Activated CD8-positive, alpha-beta memory T cell treated with anti-CD3 and anti-CD28 coated beads, Interleukin-2, amount 10 ng/mL, durations not matched to agents 7 days and 5 days (primary cell): ENCODE data around the gene DND1. TPM values are rescaled to one million over a fixed set of nuclear protein-coding genes. Genes with fewer than 3 reads are reported as not detected.
"Not testable (repeated sequence)": the region's sequence is repeated elsewhere in the genome, so short reads cannot be mapped to it uniquely, and the experiment has no call there.

ENCODE experiments used
- ATAC-seq: fragments of 150-1000 bp; cut with Tn5 transposase; one replicate; pipeline ENCODE4 v1.10.0; 2021; ENCODE audit warnings: moderate library complexity
- CTCF ChIA-PET: fragments of 350-600 bp; sonication (Branson Sonifier 250); formaldehyde crosslinking; loops from one replicate; lab custom pipeline; 2021; ENCODE audit warnings: antibody characterized with exemption; lab: Charles Lee
- DNase-seq: peaks from one replicate; pipeline ENCODE4 v3.0.0-alpha.2; 2020
- H3K27ac Mint-ChIP-seq: one replicate; pipeline ENCODE4 v1.8.0; 2021; ENCODE audit warnings: mild to moderate bottlenecking, mixed read lengths
- H3K27me3 Mint-ChIP-seq: one replicate; pipeline ENCODE4 v1.8.0; 2021; ENCODE audit warnings: mixed read lengths
- H3K36me3 Mint-ChIP-seq: one replicate; pipeline ENCODE4 v1.8.0; 2021; ENCODE audit warnings: mild to moderate bottlenecking, mixed read lengths
- H3K4me1 Mint-ChIP-seq: one replicate; pipeline ENCODE4 v1.8.0; 2021; ENCODE audit warnings: mixed read lengths
- H3K4me3 Mint-ChIP-seq: one replicate; pipeline ENCODE4 v1.8.0; 2021; ENCODE audit warnings: mild to moderate bottlenecking, moderate library complexity, mixed read lengths
- H3K9me3 Mint-ChIP-seq: one replicate; pipeline ENCODE4 v1.8.0; 2022; ENCODE audit warnings: low read depth, mixed read lengths
- total RNA-seq, 2 experiments: library from RNA; stranded (reverse); gene quantifications; one replicate each; pipeline ENCODE4 v1.2.3, GENCODE V29; 2021

Gene DND1
- total RNA-seq, 2 experiments from 2014 or later: 2.8 to 2.9 TPM

DNA sequence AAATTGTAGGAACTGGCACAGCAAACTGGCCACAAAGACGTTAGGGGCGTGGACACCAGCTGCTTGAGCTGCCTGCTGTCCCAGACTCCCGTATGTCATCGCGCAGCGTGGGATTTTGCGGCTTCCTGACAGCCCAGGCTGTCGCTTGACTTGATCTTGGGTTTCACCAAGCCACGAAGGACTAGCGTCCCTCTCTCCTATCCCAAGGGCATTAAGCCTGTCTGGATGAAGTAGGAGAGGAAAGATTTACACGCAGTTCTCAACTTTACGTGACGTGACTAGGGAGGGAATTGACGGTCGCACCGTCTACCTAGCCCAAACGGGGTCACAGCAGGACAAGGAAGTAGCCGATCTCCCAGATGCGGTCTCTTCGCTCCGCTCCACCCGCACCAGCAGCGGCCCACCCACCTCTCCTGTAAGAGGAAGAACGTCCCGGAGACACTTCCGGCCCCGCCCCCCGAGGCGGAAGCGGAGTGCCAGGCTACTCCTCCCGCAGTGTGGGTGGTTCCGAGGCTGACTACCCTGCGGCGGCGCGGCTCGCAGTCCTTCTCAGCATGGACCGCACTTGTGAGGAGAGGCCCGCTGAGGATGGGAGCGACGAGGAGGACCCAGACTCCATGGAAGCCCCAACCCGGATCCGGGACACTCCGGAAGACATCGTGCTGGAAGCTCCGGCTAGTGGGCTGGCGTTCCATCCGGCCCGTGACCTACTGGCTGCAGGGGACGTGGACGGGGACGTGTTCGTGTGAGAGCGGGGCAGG, 8.8 kb downstream of the DND1 start, which contains the start of gene WDR55:
Gene WDR55, plus strand, starts transcription at position 546 of the 761 bp plus-strand sequence. Its CDS starts 9 bp downstream, at position 555.
- Mint-ChIP-seq H3K27me3 (no peaks in the 10 kb centered on the region), H3K9me3 (no peaks in the 10 kb centered on the region), H3K27ac (peak within 1 kb of the TSS; percentile 93), H3K4me1 (peaks cover 30% of the 10 kb centered on the region), H3K4me3 (peak within 1 kb of the TSS; percentile 86), H3K36me3 (peaks cover 49% of the 10 kb centered on the region)
- peak; percentile 98 for DNase-seq
- CTCF ChIA-PET: interaction anchor here (0.6 to 2.9 kb wide), 5 partner anchors 17 to 920 kb away, joined by 3 to 10 read pairs (median 3); partner anchors contain the start of genes HARS1, HARS2, IK and NDUFA2
- peak; percentile 95 for ATAC-seq

DNA sequence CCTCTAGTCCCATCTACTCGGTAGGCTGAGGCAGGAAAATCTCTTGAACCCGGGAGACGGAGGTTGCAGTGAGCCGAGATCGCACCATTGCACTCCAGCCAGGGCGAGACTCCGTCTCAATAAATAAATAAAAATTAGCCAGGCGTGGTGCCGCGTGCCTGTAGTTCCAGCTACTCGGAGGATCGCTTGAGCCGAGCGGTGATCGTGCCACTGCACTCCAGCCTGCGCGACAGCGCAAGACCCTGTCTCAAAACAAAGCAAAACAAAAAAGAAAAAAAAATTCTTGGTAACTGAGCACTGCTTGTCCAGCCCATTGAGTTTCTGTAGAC, 9.4 kb downstream of the DND1 start:
- no peak for DNase-seq
- Mint-ChIP-seq H3K27me3 (no peaks in the 10 kb centered on the region), H3K36me3 (peaks cover 48% of the 10 kb centered on the region), H3K4me1 (peaks cover 30% of the 10 kb centered on the region), H3K4me3 (peak overlapping the region; percentile 86), H3K9me3 (no peaks in the 10 kb centered on the region), H3K27ac (peak overlapping the region; percentile 93)
- no peak for ATAC-seq
- CTCF ChIA-PET: interaction anchor here (1.9 to 2.9 kb wide), 2 partner anchors 16 to 27 kb away, joined by 8 to 10 read pairs; partner anchors contain the start of genes HARS1, HARS2, IK and NDUFA2

DNA sequence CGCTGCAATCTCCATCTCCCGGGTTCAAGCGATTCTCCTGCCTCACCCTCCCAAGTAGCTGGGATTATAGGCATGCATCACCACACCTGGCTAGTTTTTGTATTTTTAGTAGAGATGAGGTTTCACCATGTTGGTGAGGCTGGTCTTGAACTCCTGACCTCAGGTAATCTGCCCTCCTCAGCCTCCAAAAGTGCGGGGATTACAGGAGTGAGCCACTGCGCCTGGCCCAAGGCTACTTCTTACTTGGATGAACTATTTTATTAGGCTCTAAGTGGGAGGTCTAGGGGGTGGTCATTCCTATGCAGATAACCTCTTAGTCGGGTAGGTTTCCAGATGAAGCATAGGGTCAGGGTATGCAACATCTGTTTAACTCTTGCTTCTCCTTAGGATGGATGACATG, 13.0 kb downstream of the DND1 start:
- not testable (repeated sequence) for DNase-seq, H3K9me3 Mint-ChIP-seq, H3K27ac Mint-ChIP-seq, ATAC-seq, H3K27me3 Mint-ChIP-seq, H3K4me3 Mint-ChIP-seq
- H3K36me3 Mint-ChIP-seq: peaks cover 50% of the 10 kb centered on the region
- H3K4me1 Mint-ChIP-seq: peaks cover 13% of the 10 kb centered on the region
- CTCF ChIA-PET: interaction anchor here (1.3 kb wide), 1 partner anchor 31 kb away, joined by 3 read pairs; the partner anchor contains the start of genes HARS1 and HARS2

DNA sequence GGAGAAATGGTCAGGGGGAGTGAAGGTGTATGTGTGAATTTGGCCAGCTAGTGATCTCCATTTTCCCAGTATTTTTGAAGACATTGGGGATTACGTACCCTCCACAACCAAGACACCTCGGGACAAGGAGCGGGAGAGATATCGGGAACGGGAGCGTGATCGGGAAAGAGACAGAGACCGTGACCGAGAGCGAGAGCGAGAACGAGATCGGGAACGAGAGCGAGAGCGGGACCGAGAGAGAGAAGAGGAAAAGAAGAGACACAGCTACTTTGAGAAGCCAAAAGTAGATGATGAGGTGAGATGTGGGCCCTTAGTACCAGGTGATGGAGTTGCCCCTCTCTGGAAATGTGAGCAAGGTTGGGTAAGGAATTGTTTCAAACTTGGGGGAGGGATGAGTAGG, 14.5 kb downstream of the DND1 start:
- DNase-seq (no peak), ATAC-seq (no peak)
- Mint-ChIP-seq H3K36me3 (peaks cover 61% of the 10 kb centered on the region), H3K27me3 (no peaks in the 10 kb centered on the region), H3K4me3 (no peak overlapping the region), H3K9me3 (no peaks in the 10 kb centered on the region), H3K4me1 (peaks cover 7% of the 10 kb centered on the region), H3K27ac (no peak overlapping the region)
- CTCF ChIA-PET: no interaction called here

DNA sequence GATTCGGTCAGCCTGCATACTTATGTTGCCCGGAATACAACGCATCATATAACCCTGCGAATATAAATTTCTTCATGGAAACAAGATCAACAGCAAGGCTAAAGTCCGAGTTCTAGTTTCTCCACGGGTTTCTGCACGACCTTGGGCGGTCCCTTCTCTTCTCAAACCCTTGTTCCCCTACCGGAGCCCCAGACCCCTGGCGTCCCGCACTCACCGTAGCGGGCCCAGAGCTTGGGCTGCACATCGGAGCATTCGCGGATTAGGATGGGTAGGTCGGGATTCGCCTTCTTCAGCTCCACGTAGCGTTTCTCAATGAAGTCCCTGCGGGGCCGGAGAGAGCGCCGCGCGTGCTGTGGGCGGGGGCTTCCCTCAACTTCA, 26.3 kb downstream of the DND1 start:
- H3K9me3 Mint-ChIP-seq: no peaks in the 10 kb centered on the region
- H3K4me3 Mint-ChIP-seq: peak overlapping the region; percentile 94
- DNase-seq (no peak), ATAC-seq (no peak)
- CTCF ChIA-PET: interaction anchor here (0.7 to 2.8 kb wide), 17 partner anchors 8 to 403 kb away, joined by 3 to 14 read pairs (median 5); partner anchors contain the start of genes ANKHD1, EIF4EBP3, HARS1 and SLC35A4
- no peaks in the 10 kb centered on the region for H3K27me3 Mint-ChIP-seq
- H3K36me3 Mint-ChIP-seq: peaks cover 33% of the 10 kb centered on the region
- peak overlapping the region; percentile 98 for H3K27ac Mint-ChIP-seq
- peaks cover 40% of the 10 kb centered on the region for H3K4me1 Mint-ChIP-seq

DNA sequence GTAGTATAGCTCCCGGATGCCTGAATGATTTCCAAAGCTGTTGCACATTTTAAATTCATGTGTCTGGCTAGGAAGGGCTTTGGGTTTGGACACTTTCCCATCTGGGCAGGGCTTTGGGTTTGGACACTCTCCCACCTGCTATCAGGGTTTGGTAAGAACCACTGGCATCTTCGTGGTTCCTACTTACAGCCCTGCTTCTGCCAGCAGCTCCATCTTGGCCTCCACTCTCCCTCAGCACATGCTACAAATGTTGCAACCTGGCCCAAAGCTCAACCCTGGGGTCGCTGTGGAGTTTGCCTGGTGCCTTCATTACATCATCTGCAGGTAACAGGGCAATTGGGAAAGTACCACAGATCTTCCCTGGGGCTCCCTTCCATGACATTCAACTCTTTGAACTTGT, 30.7 kb downstream of the DND1 start:
- peaks cover 23% of the 10 kb centered on the region for H3K36me3 Mint-ChIP-seq
- H3K4me3 Mint-ChIP-seq: no peak overlapping the region
- H3K9me3 Mint-ChIP-seq: no peaks in the 10 kb centered on the region
- ATAC-seq: no peak
- DNase-seq: no peak
- no peaks in the 10 kb centered on the region for H3K27me3 Mint-ChIP-seq
- H3K4me1 Mint-ChIP-seq: peaks cover 54% of the 10 kb centered on the region
- H3K27ac Mint-ChIP-seq: no peak overlapping the region
- CTCF ChIA-PET: no interaction called here

DNA sequence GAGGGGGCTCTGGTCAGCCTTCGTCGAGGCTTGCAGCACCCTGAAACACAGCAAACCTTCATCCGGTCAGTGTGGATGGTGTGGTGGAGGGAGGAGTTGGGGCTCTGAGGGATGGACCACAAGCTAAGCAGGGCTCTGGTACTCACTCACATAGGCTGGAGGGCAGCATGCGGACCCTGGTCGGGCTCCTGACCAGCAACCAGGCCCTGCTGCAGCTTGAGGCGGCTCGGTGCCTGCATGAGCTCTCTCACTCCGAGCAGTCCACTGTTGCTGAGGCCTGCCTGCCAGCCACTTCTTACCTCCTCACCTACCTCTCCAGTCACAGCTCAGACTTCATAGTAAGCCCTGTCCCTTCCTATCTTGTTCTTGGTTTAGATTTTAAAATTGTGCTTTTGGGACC, 31.7 kb downstream of the DND1 start:
- Mint-ChIP-seq H3K9me3 (no peaks in the 10 kb centered on the region), H3K4me1 (peaks cover 52% of the 10 kb centered on the region), H3K27ac (no peak overlapping the region), H3K4me3 (no peak overlapping the region), H3K27me3 (no peaks in the 10 kb centered on the region), H3K36me3 (peaks cover 19% of the 10 kb centered on the region)
- DNase-seq (no peak), ATAC-seq (no peak)
- CTCF ChIA-PET: interaction anchor here (1.0 kb wide), 1 partner anchor 9 kb away, joined by 5 read pairs; the partner anchor contains the start of gene CD14

DNA sequence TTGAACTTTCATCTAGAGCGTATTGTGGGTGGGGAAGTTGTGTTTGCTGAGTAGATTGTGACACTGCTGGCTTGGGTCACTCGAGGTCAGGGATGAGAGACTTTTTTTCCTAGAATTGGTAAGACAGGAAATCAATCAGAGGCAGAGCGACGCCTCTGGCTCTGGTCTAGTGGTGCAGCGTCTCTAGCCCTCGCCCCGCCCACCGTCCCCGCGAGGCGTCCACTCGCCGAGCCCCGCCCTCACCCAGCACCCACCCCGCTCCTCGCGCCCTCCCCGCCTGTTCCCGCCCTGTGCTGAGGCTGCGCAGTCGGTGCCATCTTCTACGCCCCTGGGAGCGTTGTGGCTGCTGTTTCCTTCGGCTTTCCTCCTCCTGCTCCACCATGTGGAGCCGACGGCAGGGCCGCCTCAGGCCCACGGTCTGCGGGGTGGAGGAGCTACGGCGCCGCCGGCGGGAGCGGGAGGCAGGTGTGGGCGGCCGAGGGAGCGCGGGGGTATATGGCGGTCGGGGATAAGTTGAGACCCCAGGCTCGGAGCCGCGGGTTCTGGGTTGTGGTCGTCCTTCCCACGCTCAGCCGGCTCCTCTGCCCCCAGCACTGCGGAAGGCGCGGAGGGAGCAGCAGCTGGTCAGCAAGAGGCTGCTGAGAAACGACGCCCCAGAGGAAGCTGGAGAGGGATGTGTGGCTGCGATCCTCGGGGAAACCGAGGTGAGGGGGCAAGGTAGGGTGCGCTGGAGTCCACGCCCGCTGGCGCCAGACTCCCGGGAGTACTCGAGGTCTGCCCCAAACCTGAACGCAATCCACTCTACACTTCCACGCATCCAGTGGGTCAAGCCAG, 34.0 kb downstream of the DND1 start, which contains the start of gene TMCO6:
Gene TMCO6, plus strand, starts transcription at position 304 of the 834 bp plus-strand sequence. Its CDS starts 77 bp downstream, at position 381.
- H3K4me3 Mint-ChIP-seq: peak within 1 kb of the TSS; percentile 94
- DNase-seq (peak; percentile 98), ATAC-seq (peak; percentile 96)
- H3K4me1 Mint-ChIP-seq: peaks cover 45% of the 10 kb centered on the region
- no peaks in the 10 kb centered on the region for H3K27me3 Mint-ChIP-seq
- CTCF ChIA-PET: interaction anchor here (0.6 to 5.6 kb wide), 12 partner anchors 8 to 276 kb away, joined by 3 to 34 read pairs (median 5); partner anchors contain the start of genes EIF4EBP3, IK and NDUFA2
- no peaks in the 10 kb centered on the region for H3K9me3 Mint-ChIP-seq
- H3K36me3 Mint-ChIP-seq: peaks cover 8% of the 10 kb centered on the region
- H3K27ac Mint-ChIP-seq: peak within 1 kb of the TSS; percentile 98

GRCh38 chr5:140638898-140639147, 34.6 kb downstream of the DND1 start:
- not testable (repeated sequence) for H3K9me3 Mint-ChIP-seq, DNase-seq, H3K27me3 Mint-ChIP-seq, ATAC-seq, H3K36me3 Mint-ChIP-seq
- H3K27ac Mint-ChIP-seq: peak overlapping the region; percentile 98
- peaks cover 48% of the 10 kb centered on the region for H3K4me1 Mint-ChIP-seq
- H3K4me3 Mint-ChIP-seq: peak overlapping the region; percentile 94
- CTCF ChIA-PET: interaction anchor here (0.6 to 5.6 kb wide), 13 partner anchors 9 to 279 kb away, joined by 3 to 34 read pairs (median 5); partner anchors contain the start of genes EIF4EBP3, IK and NDUFA2

- no peak overlapping the region for H3K4me3 Mint-ChIP-seq
- peaks cover 58% of the 10 kb centered on the region for H3K4me1 Mint-ChIP-seq
- CTCF ChIA-PET: interaction anchor here (0.5 to 5.6 kb wide), 3 partner anchors 84 to 265 kb away, joined by 3 to 34 read pairs (median 3); no protein-coding TSS in a partner anchor
- no peak for ATAC-seq
- peaks cover 7% of the 10 kb centered on the region for H3K27me3 Mint-ChIP-seq
- H3K9me3 Mint-ChIP-seq: no peaks in the 10 kb centered on the region
- H3K27ac Mint-ChIP-seq: no peak overlapping the region
- H3K36me3 Mint-ChIP-seq: peaks cover 5% of the 10 kb centered on the region
- no peak for DNase-seq
Observed at GRCh38 chr5:140637371-140638100, 35.8 kb downstream of the DND1 start.

DNA sequence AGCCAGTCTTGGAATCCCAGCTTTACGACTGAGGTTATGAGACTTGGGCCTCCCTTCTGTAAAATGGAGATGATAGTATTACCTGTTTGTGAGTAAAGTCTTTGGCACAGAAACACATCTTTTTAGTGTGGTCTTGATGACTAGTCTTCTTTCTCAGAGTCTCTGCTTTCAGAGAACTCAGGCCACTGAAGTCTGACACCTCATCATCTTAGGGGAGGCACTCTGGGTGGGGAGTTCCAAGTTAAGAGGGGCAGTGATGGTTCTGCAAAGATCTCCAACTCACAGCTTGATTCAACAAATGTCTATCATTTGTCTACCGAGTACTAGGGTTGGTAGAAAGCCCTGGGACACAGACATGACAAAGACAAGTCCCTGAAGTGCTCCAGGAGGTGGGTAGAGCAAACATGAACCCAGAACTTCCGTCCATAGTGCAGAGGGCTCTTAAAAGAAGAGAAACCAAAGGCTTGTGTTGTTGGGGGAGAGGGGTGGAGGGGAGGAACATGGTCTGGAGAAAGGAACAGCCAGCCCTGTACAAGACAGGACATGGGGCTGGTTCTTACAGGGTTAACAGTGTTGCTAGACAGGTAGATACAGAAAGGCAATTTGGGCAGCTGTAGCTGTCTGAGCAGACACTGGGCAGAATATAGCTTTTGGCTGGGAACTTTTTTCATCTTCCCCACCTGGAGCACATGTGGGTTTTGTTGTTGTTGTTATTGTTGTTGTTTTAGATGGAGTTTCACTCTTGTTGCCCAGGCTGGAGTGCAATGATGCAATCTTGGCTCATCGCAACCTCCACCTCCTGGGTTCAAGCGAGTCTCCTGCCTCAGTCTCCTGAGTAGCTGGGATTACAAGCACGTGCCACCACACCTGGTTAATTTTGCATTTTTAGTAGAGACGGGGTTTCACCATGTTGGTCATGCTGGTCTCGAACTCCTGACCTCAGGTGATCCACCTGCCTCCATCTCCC, 37.8 kb downstream of the DND1 start:
- Mint-ChIP-seq H3K36me3 (peaks cover 5% of the 10 kb centered on the region), H3K4me1 (peaks cover 53% of the 10 kb centered on the region), H3K27ac (peak overlapping the region; percentile 56), H3K9me3 (no peaks in the 10 kb centered on the region), H3K27me3 (peaks cover 25% of the 10 kb centered on the region), H3K4me3 (no peak overlapping the region)
- ATAC-seq (no peak), DNase-seq (no peak)
- CTCF ChIA-PET: interaction anchor here (1.0 to 5.6 kb wide), 25 partner anchors 10 to 491 kb away, joined by 3 to 34 read pairs (median 4); partner anchors contain the start of genes ANKHD1, EIF4EBP3, HARS1 and HARS2
